Chondrocyte (in vitro differentiated cells): Measurements from ENCODE around the gene ELP1. TPM values are rescaled to one million over a fixed set of nuclear protein-coding genes. Genes with fewer than 3 reads are reported as not detected.
"Not testable (repeated sequence)": the region's sequence is repeated elsewhere in the genome, so short reads cannot be mapped to it uniquely, and the experiment has no call there.

ENCODE experiments used
- DNase-seq: peaks from one replicate; pipeline ENCODE4 v3.0.0; 2021; ENCODE audit warnings: mixed read lengths, low spot score
- H3K27ac Mint-ChIP-seq: one replicate; pipeline ENCODE4 v1.8.0; 2021; ENCODE audit warnings: mild to moderate bottlenecking, moderate library complexity, mixed read lengths; ENCODE audit not compliant: unreplicated experiment
- H3K27me3 Mint-ChIP-seq: 2 replicates; pipeline ENCODE4 v1.8.0; 2021; ENCODE audit warnings: low read depth, mixed read lengths
- H3K36me3 Mint-ChIP-seq: 2 replicates; pipeline ENCODE4 v1.8.0; 2021; ENCODE audit warnings: low read depth, mixed read lengths
- H3K4me1 Mint-ChIP-seq: 2 replicates; pipeline ENCODE4 v1.8.0; 2021; ENCODE audit warnings: low read depth, mild to moderate bottlenecking, mixed read lengths
- H3K4me3 Mint-ChIP-seq: one replicate; pipeline ENCODE4 v1.8.0; 2021; ENCODE audit warnings: mild to moderate bottlenecking, moderate library complexity, mixed read lengths; ENCODE audit not compliant: unreplicated experiment
- H3K9me3 Mint-ChIP-seq: 2 replicates; pipeline ENCODE4 v1.8.0; 2021; ENCODE audit warnings: low read depth, mixed read lengths
- total RNA-seq: library from RNA; stranded (reverse); gene quantifications from 3 replicates; pipeline ENCODE4 v1.2.1, GENCODE V29; 2021
- TF ChIP-seq, protein P1 (sequence below): fragments of 200-600 bp; sonication (generic); IDR thresholded peaks from 2 replicates; pipeline ENCODE4 v1.5.0; 2021; ENCODE audit warnings: antibody characterized with exemption, mild to moderate bottlenecking, moderate library complexity

The ELP1 gene
- total RNA-seq, 1 donor from 2014 or later = 24.4 TPM

- peaks cover 3% of the 10 kb centered on the region for H3K27me3 Mint-ChIP-seq
These were observed 81.8 kb downstream of the ELP1 start for GRCh38 chr9:108852079-108852478.

GRCh38 chr9:108851138-108851537, 82.8 kb downstream of the ELP1 start:
- H3K27ac Mint-ChIP-seq = no peak overlapping the region
- H3K9me3 Mint-ChIP-seq = no peaks in the 10 kb centered on the region
- H3K4me1 Mint-ChIP-seq = peaks cover 3% of the 10 kb centered on the region
- TF ChIP-seq, protein P1, sequence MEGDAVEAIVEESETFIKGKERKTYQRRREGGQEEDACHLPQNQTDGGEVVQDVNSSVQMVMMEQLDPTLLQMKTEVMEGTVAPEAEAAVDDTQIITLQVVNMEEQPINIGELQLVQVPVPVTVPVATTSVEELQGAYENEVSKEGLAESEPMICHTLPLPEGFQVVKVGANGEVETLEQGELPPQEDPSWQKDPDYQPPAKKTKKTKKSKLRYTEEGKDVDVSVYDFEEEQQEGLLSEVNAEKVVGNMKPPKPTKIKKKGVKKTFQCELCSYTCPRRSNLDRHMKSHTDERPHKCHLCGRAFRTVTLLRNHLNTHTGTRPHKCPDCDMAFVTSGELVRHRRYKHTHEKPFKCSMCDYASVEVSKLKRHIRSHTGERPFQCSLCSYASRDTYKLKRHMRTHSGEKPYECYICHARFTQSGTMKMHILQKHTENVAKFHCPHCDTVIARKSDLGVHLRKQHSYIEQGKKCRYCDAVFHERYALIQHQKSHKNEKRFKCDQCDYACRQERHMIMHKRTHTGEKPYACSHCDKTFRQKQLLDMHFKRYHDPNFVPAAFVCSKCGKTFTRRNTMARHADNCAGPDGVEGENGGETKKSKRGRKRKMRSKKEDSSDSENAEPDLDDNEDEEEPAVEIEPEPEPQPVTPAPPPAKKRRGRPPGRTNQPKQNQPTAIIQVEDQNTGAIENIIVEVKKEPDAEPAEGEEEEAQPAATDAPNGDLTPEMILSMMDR = no peak
- DNase-seq = no peak
- no peaks in the 10 kb centered on the region for H3K27me3 Mint-ChIP-seq
- H3K36me3 Mint-ChIP-seq = no peaks in the 10 kb centered on the region
- no peak overlapping the region for H3K4me3 Mint-ChIP-seq

More at GRCh38 chr9:108852079-108852478, 81.8 kb downstream of the ELP1 start:
- H3K9me3 Mint-ChIP-seq = no peaks in the 10 kb centered on the region
- DNase-seq = no peak
- peaks cover 3% of the 10 kb centered on the region for H3K4me1 Mint-ChIP-seq
- no peak overlapping the region for H3K27ac Mint-ChIP-seq
- no peaks in the 10 kb centered on the region for H3K36me3 Mint-ChIP-seq
- no peak overlapping the region for H3K4me3 Mint-ChIP-seq
- TF ChIP-seq, protein P1 = no peak

GRCh38 chr9:108850293-108850897, 83.5 kb downstream of the ELP1 start:
- Mint-ChIP-seq H3K9me3 (no peaks in the 10 kb centered on the region), H3K4me1 (peaks cover 3% of the 10 kb centered on the region), H3K27me3 (no peaks in the 10 kb centered on the region), H3K36me3 (no peaks in the 10 kb centered on the region), H3K4me3 (no peak overlapping the region), H3K27ac (no peak overlapping the region)
- no peak for DNase-seq
- TF ChIP-seq, protein P1 = peak; percentile 76

DNA sequence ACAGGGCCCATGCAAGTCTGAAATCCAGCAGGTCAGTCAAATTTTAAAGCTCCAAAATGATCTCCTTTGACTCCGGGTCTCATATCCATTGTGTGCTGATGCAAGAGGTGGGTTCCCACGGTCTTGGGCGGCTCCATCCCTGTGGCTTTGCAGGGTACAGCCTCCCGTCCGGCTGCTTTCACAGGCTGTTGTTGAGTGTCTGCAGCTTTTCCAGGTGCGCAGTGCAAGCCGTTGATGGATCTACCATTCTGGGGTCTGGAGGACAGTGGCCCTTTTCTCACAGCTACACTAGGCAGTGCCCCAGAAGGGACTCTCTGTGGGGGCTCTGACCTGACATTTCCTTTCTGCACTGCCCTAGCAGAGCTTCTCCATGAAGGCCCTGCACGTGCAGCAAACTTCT, 85.6 kb downstream of the ELP1 start:
- DNase-seq, H3K4me3 Mint-ChIP-seq, H3K27ac Mint-ChIP-seq, H3K4me1 Mint-ChIP-seq, H3K27me3 Mint-ChIP-seq, H3K9me3 Mint-ChIP-seq, H3K36me3 Mint-ChIP-seq: not testable (repeated sequence)

- no peaks in the 10 kb centered on the region for H3K9me3 Mint-ChIP-seq
- H3K4me3 Mint-ChIP-seq = no peak overlapping the region
- no peaks in the 10 kb centered on the region for H3K36me3 Mint-ChIP-seq
- no peak for DNase-seq
- peaks cover 4% of the 10 kb centered on the region for H3K27me3 Mint-ChIP-seq
- no peak overlapping the region for H3K27ac Mint-ChIP-seq
- no peaks in the 10 kb centered on the region for H3K4me1 Mint-ChIP-seq
- TF ChIP-seq, protein P1 = no peak
These were observed 88.0 kb downstream of the ELP1 start for GRCh38 chr9:108845947-108846346.

DNA sequence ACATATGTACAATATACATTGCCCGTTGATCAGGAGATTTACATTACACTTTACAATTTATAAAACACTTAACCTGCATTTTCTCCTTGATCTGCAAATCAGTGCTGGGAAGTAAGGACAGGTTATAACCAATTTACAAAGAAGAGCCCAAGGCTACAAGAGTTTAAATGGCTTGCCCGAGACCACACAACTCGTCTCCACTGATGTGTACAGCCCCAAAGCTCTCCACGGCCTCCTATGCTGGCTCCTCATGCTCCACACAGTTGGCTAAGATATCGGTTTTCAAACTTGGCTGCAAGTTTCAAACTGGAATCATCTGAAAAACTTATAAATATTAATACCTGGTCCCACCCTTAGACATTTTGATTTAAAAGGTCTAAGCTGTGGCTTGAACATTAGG, 88.4 kb downstream of the ELP1 start:
- DNase-seq = no peak
- H3K27me3 Mint-ChIP-seq = peaks cover 4% of the 10 kb centered on the region
- TF ChIP-seq, protein P1 = no peak
- no peak overlapping the region for H3K27ac Mint-ChIP-seq
- H3K36me3 Mint-ChIP-seq = no peaks in the 10 kb centered on the region
- no peaks in the 10 kb centered on the region for H3K4me1 Mint-ChIP-seq
- no peaks in the 10 kb centered on the region for H3K9me3 Mint-ChIP-seq
- no peak overlapping the region for H3K4me3 Mint-ChIP-seq
